Prostate gland (tissue), 2 donors: ENCODE measurements around the gene CCNJL.

Experiments used
- POLR2A ChIP-seq: fragments of 450-650 bp; IDR thresholded peaks from one replicate; pipeline ENCODE4 v1.6.1; 2016; ENCODE audit warnings: antibody characterized with exemption, mild to moderate bottlenecking
- POLR2AphosphoS5 ChIP-seq: sonication (generic); formaldehyde crosslinking; IDR thresholded peaks from one replicate; pipeline ENCODE4 v1.6.1; 2017; ENCODE audit warnings: antibody characterized with exemption
- TF ChIP-seq, protein P1 (sequence below), 4 experiments: fragments of 200-600 bp in 2 of 4; fragments of 450-650 bp in 2 of 4; sonication (generic) in 2 of 4; IDR thresholded peaks; 1 replicate in 3 of 4; 2 replicates in 1 of 4; pipeline ENCODE4 v1.5.1; 2016 to 2019; ENCODE audit warnings: antibody characterized with exemption in 4 of 4, mild to moderate bottlenecking in 2 of 4, moderate library complexity in 2 of 4

DNA sequence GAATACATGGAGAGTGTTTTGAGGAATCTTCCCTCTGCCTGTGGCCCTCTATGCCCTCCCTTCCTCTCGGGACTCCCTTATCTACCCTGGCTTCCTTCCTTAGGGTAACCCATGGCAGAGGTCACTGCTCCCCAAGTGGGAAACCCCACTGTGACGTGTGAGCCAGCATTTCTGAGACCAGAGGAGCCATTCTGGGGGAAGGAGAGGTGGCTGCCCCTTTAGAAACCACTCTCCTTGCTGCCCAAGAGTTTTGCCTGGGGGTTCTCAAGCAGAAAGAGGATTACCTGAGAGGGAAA is 23.1 kb downstream of the CCNJL start:
- TF ChIP-seq POLR2AphosphoS5 = no peak
- no peak for TF ChIP-seq POLR2A
- TF ChIP-seq, protein P1, sequence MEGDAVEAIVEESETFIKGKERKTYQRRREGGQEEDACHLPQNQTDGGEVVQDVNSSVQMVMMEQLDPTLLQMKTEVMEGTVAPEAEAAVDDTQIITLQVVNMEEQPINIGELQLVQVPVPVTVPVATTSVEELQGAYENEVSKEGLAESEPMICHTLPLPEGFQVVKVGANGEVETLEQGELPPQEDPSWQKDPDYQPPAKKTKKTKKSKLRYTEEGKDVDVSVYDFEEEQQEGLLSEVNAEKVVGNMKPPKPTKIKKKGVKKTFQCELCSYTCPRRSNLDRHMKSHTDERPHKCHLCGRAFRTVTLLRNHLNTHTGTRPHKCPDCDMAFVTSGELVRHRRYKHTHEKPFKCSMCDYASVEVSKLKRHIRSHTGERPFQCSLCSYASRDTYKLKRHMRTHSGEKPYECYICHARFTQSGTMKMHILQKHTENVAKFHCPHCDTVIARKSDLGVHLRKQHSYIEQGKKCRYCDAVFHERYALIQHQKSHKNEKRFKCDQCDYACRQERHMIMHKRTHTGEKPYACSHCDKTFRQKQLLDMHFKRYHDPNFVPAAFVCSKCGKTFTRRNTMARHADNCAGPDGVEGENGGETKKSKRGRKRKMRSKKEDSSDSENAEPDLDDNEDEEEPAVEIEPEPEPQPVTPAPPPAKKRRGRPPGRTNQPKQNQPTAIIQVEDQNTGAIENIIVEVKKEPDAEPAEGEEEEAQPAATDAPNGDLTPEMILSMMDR (IDR thresholded peaks at IDR 0.05) = no peak
